Measurements from ENCODE around the gene PRAC2.

DNA sequence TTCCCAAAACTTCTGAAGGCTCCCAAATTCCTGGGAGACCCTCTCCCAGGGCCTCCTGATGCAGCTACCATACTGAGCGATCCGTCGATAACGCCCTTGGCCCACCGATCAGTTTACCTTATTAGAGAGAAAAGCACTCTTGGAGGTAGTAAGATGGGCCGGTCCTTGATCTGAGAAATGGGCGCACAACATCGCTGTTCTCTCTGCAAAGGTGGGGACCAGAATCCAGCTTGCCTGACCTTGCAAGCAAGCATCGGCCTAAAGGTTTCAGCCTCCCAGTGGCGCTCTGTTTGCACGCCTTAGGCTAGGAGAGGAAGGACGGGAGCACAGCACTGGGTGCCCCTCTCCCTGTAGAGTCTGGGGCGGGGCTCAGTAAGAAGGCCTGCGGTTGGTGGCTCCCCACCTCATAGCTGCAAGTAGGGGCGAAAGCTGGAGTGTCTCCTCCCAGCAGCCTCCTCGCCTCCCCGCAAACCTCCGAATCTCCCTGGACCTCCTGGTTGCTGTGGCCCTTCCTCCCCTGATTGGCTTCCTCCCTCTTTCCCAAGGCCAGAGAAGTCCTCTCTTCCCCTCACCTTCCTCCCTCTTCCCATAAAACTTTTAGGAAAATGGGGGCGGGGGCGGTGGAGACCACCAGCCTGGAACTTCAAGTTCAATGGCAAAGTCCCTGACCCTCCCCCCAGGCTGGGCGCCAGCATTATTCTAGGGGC is 631 bp upstream of the PRAC2 start, which contains the start of gene PRAC1:
- TF ChIP-seq CTCF (optimal IDR thresholded peaks at IDR 0.05 in 1 of 3, IDR thresholded peaks at IDR 0.05 in 1 of 3, conservative IDR thresholded peaks at IDR 0.05 in 1 of 3; ENCODE audit: extremely low read depth in 1 of 3, insufficient read depth in 2 of 3, low read length in 3 of 3) (no peak), EZH2 (IDR thresholded peaks at IDR 0.05; ENCODE audit: low read length) (peak; percentile 70)

Measured in keratinocyte (primary cell).